GM19372 (cell line): ENCODE results near the gene NKAPD1.
A peak's percentile ranks its signal among the peaks of the same experiment; 100 is the strongest.
"Not testable (repeated sequence)": the region's sequence is repeated elsewhere in the genome, so short reads cannot be mapped to it uniquely, and the experiment has no call there.

ENCODE experiments used
- ATAC-seq: cut with Tn5 transposase; IDR thresholded peaks from one replicate; pipeline ENCODE4 v1.9.1; 2021; ENCODE audit warnings: mild to moderate bottlenecking, low read depth, moderate library complexity; ENCODE audit not compliant: unreplicated experiment

NKAPD1 gene

GRCh38 chr11:112073941-112074811 lies at the start of gene NKAPD1, which contains the start of gene PIH1D2:
TSS of gene NKAPD1 (plus strand) at chr11:112074299. CDS start at chr11:112075575, 1,276 bp downstream.
TSS of gene PIH1D2 (minus strand) at chr11:112074017. CDS start at chr11:112073174, 843 bp downstream.
- peak; percentile 83 for ATAC-seq

GRCh38 chr11:112024773-112025678 lies 49.1 kb upstream of the NKAPD1 start, which contains the start of gene DLAT:
TSS of gene DLAT (plus strand) at chr11:112025408. CDS start at chr11:112025473, 65 bp downstream.
- ATAC-seq = peak; percentile 76

GRCh38 chr11:112025707-112026106 lies 48.4 kb upstream of the NKAPD1 start:
- peak; percentile 6 for ATAC-seq

- ATAC-seq = not testable (repeated sequence)
Measured at GRCh38 chr11:112026784-112027410, 47.2 kb upstream of the NKAPD1 start.

- no peak for ATAC-seq
Measured at GRCh38 chr11:112029460-112029859, 44.6 kb upstream of the NKAPD1 start.

- ATAC-seq = no peak
Measured at GRCh38 chr11:112033902-112034301, 40.2 kb upstream of the NKAPD1 start.

- ATAC-seq = no peak
Measured at GRCh38 chr11:112037527-112037926, 36.6 kb upstream of the NKAPD1 start.

GRCh38 chr11:112042161-112042960 lies 31.7 kb upstream of the NKAPD1 start:
- ATAC-seq = no peak

- ATAC-seq = no peak
Measured at GRCh38 chr11:112042961-112043304, 31.2 kb upstream of the NKAPD1 start.

GRCh38 chr11:112044961-112045360 lies 29.1 kb upstream of the NKAPD1 start:
- no peak for ATAC-seq

GRCh38 chr11:112046647-112047046 lies 27.5 kb upstream of the NKAPD1 start:
- not testable (repeated sequence) for ATAC-seq

- ATAC-seq = not testable (repeated sequence)
Measured at GRCh38 chr11:112048256-112048655, 25.8 kb upstream of the NKAPD1 start.

GRCh38 chr11:112049777-112050176 lies 24.3 kb upstream of the NKAPD1 start:
- no peak for ATAC-seq

- ATAC-seq = peak; percentile 87
Measured at GRCh38 chr11:112050721-112051120, 23.4 kb upstream of the NKAPD1 start.

- no peak for ATAC-seq
Measured at GRCh38 chr11:112051768-112052167, 22.3 kb upstream of the NKAPD1 start.

- ATAC-seq = no peak
Measured at GRCh38 chr11:112057170-112057569, 16.9 kb upstream of the NKAPD1 start.

GRCh38 chr11:112058103-112058502 lies 16.0 kb upstream of the NKAPD1 start:
- ATAC-seq = no peak

GRCh38 chr11:112062923-112063322 lies 11.2 kb upstream of the NKAPD1 start:
- ATAC-seq = no peak

- no peak for ATAC-seq
Measured at GRCh38 chr11:112082729-112083128, 8.6 kb downstream of the NKAPD1 start.
